ENCODE data around the gene SLC6A4.

GRCh38 chr17:30197416-30197815, 38.1 kb downstream of the SLC6A4 start:
- TF ChIP-seq, protein P1, sequence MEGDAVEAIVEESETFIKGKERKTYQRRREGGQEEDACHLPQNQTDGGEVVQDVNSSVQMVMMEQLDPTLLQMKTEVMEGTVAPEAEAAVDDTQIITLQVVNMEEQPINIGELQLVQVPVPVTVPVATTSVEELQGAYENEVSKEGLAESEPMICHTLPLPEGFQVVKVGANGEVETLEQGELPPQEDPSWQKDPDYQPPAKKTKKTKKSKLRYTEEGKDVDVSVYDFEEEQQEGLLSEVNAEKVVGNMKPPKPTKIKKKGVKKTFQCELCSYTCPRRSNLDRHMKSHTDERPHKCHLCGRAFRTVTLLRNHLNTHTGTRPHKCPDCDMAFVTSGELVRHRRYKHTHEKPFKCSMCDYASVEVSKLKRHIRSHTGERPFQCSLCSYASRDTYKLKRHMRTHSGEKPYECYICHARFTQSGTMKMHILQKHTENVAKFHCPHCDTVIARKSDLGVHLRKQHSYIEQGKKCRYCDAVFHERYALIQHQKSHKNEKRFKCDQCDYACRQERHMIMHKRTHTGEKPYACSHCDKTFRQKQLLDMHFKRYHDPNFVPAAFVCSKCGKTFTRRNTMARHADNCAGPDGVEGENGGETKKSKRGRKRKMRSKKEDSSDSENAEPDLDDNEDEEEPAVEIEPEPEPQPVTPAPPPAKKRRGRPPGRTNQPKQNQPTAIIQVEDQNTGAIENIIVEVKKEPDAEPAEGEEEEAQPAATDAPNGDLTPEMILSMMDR (IDR thresholded peaks at IDR 0.05) = no peak
- no peak for TF ChIP-seq POLR2A (IDR thresholded peaks at IDR 0.05)
